Dermis blood vessel endothelial cell (primary cell): ENCODE measurements around the gene TMEM201. TPM values are rescaled to one million over a fixed set of nuclear protein-coding genes. Genes with fewer than 3 reads are reported as not detected.

Source experiments
- DNase-seq: peaks from one replicate; pipeline ENCODE4 v3.0.0; 2010
- total RNA-seq: library from RNA; depleted of rRNA; stranded (reverse); fragments of >200 nt; gene quantifications from 2 replicates; pipeline ENCODE4 v1.2.3, GENCODE V29; 2014

TMEM201 gene
- total RNA-seq, 1 donor from 2014 or later, result 5.8 TPM

DNA sequence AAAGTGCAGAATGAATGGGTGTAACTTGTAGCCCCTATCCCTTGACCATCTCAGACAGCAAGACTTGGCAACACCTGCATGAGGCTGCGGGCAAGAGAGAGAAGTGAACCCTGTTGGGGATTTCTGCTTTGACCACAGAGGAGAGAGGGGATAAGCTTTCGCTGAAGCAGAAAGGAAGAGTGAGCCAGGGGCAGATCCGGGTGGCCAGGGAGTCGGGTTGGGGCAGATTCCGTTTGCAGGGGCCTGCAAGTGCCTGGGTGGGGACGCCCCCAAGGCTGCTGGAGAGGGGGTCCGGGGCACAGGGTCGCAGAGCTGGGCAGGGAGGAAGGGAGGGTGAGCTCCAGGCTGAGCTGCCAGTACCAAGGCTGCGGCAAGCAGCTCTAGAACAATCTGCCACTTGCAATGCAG is 37.5 kb downstream of the TMEM201 start:
- no peak for DNase-seq

GRCh38 chr1:9628541-9629444 is 40.1 kb downstream of the TMEM201 start:
- no peak for DNase-seq

GRCh38 chr1:9629445-9630201 is 40.9 kb downstream of the TMEM201 start:
- no peak for DNase-seq

- DNase-seq, result no peak
Measured at GRCh38 chr1:9630331-9631111, 41.8 kb downstream of the TMEM201 start.

- no peak for DNase-seq
Measured at GRCh38 chr1:9631613-9632012, 42.9 kb downstream of the TMEM201 start.

- DNase-seq, result no peak
Measured at GRCh38 chr1:9633493-9633892, 44.8 kb downstream of the TMEM201 start.

DNA sequence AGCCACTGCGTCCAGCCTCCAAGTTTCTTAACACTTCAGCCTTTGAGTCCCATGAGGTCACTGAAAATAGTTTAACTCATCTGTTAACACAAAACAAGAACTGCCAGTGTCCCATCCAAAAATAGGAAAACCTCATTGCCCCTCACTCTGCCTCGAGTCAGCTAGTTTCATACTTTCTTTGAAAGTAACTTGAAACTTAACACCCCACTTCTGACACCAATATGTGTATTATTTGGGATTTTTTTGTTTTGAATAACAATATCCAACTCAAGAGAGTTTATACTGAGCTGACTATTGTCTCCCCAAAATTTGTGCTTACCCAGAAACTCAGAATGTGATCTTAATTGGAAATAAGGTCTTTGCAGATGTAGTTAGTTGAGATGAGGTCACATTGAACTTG is 45.9 kb downstream of the TMEM201 start:
- no peak for DNase-seq

GRCh38 chr1:9639227-9639626 is 50.5 kb downstream of the TMEM201 start:
- no peak for DNase-seq

DNA sequence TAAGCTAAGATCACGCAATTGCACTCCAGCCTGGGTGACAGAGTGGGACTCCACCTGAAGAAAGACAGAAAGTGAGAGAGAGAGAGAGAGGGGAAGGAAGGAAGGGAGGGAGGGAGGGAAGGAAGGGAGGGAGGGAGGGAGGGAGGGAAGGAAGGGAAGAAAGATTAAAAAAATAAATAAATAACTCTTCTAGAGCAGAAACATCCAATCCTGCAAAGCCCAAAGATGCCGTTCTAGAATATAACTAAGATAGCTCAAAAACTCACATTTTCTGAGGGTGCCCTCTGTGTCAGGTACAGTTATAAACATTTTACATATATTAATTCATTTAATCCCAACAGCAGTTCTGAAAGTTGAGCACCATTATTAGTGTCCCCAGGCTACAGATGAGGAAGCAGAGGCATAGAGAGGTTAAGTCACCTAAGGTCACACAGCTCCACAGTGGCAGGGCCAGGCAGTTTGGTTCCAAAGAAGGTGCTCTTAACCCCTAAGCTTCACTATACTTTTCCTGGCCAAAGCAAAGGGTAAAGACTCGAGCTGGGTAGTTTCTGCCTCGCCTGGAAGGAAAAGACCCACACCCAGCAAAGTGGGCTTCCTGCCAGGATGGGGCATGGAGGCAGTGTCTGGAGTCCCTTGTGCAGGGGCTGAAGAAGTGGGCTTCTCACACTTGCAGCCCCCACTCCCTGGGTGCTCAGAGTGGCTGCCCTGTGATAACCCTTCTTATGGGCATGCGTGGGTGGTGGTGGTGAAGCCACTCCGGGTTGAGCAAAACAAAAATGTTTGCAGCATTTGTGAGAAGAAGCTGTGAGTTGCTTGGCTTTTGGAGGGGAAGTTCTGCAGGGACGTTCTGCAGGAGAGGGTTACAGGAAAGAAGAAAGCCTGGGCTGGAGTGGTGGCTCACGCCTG is 54.9 kb downstream of the TMEM201 start:
- DNase-seq, result no peak

- no peak for DNase-seq
Measured at GRCh38 chr1:9646037-9646436, 57.3 kb downstream of the TMEM201 start.

GRCh38 chr1:9648171-9648570 is 59.5 kb downstream of the TMEM201 start:
- no peak for DNase-seq

GRCh38 chr1:9649769-9650168 is 61.1 kb downstream of the TMEM201 start:
- no peak for DNase-seq

GRCh38 chr1:9651220-9651564 is 62.5 kb downstream of the TMEM201 start:
- DNase-seq, result no peak

- peak; percentile 41 for DNase-seq
Measured at GRCh38 chr1:9651565-9652378, 63.1 kb downstream of the TMEM201 start, which contains the start of gene PIK3CD. Gene PIK3CD, plus strand, starts transcription at chr1:9651731. Its CDS starts 58,725 bp downstream, at chr1:9710456.

- DNase-seq, result no peak
Measured at GRCh38 chr1:9652379-9653209, 63.9 kb downstream of the TMEM201 start.

GRCh38 chr1:9653210-9653490 is 64.4 kb downstream of the TMEM201 start:
- no peak for DNase-seq

DNA sequence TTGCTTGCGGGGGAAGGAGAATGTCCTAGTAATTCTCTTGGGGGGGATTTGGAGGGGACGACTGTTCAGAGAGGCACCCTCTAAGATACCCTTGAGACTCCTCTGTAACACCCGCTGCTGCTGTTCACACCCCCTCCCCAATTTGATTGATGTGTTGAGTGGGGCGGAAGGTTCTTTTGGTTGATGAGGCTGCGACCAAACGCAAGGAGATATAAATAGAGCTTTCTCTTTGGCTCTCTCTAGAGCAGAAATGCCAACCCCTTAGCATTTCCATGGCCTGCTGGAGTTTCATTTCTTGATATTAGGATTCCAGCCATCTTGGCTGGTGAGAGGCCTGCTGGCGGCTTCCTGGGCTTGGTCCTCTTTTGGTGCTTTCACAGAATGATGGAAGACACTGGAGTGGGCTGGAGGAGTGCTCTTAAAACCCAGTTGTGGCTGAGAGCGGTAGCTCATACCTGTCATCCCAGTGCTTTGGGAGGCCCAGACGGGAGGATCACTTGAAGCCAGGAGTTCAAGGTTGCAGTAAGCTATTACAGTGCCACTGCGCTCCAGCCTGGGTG is 64.9 kb downstream of the TMEM201 start:
- DNase-seq, result no peak

GRCh38 chr1:9654051-9654833 is 65.5 kb downstream of the TMEM201 start:
- no peak for DNase-seq
